Nucleus accumbens (tissue), 56 donors: ENCODE data around the gene PSMD8.
"Not testable (repeated sequence)": the region's sequence is repeated elsewhere in the genome, so short reads cannot be mapped to it uniquely, and the experiment has no call there.

Experiments used
- DNase-seq, 56 donors: peaks; one replicate each; lab custom pipeline; 2025; lab: John Stamatoyannopoulos, UW

Gene PSMD8

DNA sequence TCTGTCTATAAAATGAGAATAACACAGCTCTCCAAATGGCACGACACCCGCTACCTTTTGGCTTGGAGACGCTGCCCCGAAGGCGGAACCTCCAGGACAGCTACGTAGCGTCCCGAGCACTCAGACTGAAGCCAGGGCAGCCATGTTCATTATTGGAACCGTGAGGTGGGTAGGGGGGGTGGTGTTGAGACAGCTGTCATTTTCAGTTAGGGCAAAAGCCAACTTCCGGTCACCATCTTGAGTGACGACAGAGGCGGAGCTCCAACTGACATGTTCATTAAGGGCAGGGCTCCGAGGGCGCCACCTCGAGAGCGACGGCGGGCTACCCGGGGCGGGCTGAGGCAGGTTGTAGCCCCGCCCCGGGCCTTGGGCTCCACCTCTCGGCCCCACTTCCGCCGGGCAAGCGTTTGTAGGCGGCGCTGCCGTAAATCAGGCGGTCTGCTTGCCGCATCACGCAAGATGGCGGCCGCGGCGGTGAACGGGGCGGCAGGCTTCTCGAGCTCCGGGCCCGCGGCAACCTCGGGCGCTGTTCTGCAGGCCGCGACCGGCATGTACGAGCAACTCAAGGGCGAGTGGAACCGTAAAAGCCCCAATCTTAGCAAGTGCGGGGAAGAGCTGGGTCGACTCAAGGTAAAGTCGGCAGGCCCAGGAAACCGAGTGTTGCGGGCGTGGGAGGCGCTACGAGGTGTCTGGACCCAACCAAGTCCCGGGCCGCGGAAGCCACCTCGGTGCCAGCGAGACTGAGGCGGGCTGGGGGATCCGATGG lies at the start of gene PSMD8:
TSS of gene PSMD8 (plus strand) at position 240 of the 766 bp plus-strand sequence. CDS start at position 271, 31 bp downstream.
- DNase-seq = peak; percentile 78 to 100 (median 99)

DNA sequence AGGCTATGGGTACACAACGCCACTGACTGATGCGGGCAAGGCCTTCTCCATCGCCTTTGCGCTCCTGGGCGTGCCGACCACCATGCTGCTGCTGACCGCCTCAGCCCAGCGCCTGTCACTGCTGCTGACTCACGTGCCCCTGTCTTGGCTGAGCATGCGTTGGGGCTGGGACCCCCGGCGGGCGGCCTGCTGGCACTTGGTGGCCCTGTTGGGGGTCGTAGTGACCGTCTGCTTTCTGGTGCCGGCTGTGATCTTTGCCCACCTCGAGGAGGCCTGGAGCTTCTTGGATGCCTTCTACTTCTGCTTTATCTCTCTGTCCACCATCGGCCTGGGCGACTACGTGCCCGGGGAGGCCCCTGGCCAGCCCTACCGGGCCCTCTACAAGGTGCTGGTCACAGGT lies 47.8 kb upstream of the PSMD8 start:
- no peak for DNase-seq

DNA sequence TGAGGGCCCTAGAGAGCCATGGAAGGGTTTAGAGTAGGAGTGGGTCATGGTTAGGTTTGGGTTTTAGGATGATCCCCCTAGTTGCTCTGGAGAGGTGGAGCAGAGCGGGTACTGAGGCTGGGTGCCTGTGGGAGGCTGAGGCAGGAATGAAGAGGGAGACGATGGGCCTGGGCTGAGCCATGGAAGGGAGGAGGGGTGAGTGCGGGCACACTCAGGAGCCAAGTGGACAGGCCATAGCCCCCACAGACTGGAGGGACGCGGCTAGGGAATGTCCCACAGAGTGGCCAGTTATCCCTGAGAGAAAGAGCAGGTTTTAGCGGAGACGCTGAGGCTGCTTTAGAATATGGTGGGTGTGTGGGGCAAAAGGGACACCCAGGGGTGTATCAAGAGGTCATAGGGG lies 44.7 kb upstream of the PSMD8 start:
- no peak for DNase-seq

DNA sequence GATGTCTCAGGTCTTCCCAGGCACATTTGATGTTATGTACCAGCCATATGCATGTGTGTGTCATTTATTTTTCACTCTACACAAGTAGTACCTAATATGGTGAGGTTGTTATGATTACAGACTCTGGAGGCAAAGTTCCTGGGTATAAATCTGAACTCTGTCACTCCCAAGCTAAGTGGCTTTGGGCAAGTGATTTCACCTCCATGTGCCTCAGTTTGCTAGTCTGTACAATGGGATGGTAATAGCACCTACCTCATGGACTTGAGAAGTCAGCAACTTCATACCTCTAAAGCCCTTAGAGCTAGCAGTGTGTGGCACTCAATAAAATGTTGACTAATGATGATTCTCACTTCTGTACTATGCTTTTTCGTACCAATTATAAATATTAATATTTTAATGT lies 42.6 kb upstream of the PSMD8 start:
- no peak for DNase-seq

DNA sequence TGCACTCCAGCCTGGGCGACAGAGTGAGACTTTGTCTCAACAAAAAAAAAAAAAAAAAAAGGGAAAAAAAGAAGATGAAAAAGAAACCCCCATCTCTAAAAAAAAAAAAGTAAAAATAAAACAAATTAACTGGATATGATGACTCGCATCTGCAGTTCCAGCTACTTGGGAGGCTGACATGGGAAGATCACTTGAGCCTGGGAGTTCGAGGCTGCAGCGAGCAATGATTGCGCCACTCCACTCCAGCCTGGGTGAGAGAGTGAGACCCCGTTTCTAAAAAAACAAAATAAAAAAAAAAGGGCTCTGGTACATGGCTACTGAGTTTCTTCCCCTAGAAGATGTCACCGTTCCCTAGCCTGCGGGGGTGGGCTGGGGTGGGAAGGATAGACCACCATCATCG lies 41.1 kb upstream of the PSMD8 start:
- DNase-seq = no peak

DNA sequence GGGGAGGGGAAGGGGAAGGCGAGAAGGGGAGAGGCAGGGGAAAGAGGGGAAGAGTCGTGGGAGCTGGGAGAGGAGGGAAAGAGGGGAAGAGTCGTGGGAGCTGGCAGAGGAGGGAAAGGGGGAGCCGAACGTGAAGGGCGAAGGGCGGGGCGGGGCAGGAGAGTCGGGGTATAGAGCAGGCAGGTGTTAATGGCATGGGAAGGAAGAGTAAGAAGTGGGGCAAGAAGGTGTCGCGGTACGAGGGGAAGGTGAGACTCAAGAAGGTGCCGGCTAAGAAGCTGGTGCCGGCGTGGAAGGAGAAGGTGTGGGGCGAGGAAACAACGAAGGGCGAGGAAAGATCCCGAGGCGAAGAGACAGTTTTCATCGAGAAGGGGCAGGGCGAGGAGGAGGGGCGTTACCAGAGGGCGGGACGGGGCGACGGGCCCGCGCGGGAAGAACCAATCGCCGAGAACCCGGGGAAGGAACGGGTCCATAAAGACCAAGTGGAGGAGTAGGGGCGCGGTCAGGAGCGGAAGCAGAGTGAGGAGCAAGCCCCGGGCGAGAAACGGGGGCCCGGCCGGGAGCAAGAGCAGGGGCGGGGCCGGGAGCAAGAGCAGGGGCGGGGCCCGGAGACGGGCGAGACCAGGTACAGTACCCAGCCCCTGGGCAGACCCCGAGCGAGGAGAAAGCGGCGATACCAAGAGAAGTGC lies 38.3 kb upstream of the PSMD8 start:
- peak; percentile 74 to 97 (median 92) for DNase-seq

DNA sequence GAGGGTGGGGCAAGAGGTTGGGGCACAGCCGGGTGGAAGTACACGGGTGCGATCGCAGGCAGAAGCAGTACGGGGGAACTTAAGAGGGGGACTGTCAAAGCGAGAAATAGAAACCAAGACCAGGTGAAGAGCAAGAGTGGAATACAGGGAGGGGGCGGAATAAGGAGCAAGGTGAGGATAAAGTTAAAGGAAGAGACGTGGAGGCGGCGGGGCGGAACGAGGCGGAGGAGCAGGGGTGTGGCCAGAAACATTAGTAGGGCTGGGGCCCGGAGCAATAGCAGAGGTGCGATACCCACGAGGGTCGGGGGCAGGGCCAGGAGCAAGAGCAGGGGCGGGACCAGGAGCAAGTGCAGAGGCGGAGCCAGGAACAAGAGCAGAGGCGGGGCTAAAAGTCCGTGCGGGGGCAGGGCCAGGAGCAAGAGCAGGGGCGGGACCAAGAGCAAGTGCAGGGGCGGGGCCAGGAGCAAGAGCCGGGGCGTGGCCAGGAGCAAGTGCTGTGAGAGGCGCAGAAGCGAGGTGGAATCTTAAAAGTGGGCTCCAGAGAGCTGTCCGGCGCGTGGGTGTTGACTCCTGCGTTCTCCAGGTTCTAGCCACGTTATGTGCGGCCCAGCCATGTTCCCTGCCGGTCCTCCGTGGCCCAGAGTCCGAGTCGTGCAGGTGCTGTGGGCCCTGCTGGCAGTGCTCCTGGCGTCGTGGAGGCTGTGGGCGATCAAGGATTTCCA lies 37.6 kb upstream of the PSMD8 start:
- DNase-seq = peak; percentile 37 to 96 (median 84)

DNA sequence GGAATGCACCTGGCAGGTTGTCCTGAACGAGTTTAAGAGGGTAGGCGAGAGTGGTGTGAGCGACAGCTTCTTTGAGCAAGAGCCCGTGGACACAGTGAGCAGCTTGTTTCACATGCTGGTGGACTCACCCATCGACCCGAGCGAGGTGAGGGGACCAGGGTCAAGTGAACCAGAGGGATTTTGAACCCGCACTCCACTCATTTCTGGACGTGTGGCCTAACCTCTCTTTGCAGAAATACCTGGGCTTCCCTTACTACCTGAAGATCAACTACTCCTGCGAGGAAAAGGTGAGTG lies 37.1 kb upstream of the PSMD8 start:
- peak in 1 of 56 donors; percentile 46 for DNase-seq

DNA sequence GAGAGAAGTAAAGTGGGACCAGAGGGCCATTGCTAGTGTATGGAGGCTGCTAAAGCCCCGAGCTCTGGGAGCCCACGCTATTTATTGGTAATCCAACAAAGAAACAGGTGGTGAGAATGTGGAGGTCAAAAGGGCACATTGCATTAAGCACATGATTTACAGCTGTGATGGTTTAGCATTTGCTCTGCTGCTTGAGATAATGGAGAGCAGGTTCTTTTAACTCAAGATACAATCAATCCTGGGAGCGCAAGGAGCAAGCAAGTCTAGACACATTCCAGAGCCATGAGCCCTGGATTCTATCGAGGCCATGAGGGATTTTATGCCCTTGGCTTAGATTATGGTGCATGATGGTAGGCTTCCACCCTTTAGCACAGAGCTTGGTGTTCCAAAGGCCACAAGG lies 35.4 kb upstream of the PSMD8 start:
- not testable (repeated sequence) for DNase-seq

DNA sequence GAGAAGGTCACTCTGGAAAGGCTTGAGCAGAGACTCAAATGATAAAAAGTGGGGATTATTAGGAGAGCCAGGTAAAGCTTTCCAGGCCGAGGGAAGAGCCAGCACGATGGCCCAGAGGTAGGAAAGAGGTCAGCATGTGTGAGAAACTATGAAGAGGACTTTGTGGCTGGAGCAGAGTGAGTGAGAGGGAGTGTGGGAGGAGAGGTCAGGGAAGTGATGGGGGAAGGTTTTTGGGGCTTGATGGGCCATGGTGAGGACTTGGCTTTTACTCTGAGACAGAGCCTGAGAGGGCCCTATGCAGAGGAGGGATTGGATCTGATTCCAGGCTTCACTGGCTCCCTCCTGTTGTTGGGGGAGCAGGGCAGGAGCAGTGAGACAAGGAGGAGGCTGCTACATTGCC lies 33.4 kb upstream of the PSMD8 start:
- DNase-seq = no peak

DNA sequence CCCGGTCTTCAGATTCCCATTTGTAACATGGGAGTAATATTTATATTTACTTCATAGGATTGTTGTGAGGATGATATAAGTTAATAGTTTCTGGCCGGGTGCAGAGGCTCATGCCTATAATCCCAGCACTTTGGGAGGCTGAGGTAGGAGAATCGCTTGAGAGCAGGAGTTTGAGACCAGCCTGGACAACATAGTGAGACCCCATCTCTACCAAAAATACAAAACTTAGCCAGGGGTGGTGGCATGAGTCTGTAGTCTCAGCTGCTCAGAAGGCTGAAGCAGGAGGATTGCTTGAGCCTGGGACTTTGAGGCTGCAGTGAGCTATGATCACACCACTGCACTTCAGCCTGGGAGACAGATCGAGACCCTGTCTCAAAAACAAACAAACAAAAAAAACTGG lies 27.5 kb upstream of the PSMD8 start:
- no peak for DNase-seq

DNA sequence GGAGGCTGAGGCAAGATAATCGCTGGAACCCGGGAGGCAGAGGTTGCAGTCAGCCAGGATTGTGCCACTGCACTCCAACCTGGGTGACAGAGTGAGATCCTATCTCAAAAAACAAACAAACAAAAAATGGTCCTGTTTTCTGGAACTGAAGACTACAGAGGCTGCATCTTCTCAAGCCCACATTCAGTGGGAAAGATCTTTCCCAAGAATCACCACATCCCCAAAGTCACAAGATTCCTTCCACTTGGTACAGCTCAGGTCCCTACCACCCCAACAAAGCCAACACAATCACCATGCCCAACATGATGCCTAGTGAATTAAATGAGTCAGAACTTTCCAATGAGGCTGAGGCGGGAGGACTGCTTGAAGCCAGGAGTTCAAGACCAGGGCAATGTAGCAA lies 23.5 kb upstream of the PSMD8 start:
- DNase-seq = no peak

DNA sequence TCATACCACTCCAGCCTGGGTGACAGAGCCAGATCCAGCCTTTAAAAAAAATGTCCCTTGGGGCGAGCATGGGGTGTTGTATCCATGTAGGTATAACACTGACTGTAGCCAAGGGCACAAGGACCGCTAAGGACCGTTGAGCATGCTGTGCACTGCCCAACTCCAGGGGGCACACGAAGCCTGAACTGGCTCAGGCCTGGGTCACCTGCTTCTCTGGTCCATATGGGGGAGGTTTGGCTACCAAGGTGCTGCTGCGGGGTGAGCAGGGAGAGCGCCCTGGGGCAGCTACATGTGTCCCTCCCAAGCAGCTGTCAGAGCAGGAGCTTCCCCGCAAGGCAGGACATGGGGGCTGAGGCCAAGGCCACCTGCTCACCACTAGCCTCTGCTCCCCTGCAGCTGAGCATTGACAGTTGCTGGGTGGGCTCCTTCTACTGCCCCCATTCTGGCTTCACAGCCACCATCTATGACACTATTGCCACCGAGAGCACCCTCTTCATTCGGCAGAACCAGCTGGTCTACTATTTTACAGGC lies 22.4 kb upstream of the PSMD8 start:
- DNase-seq = no peak

DNA sequence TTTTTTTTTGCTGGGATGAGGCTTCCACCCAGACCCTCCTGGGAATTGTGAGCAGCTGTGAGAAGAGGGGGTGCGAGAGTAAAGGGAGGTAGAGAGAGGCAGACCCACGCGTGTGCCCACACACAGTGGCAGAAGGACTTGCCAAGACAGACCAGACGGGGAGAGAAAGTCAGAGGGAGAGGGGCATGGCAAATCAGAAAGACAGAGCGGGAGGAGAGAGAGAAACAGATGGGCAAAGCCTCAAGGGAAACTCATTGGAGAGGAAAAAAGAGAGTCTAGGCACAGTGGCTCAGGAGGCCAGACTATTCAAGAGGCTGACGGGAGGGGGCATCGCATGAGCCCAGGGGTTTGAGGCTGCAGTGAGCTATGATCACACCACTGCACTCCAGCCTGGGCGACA lies 21.8 kb upstream of the PSMD8 start:
- DNase-seq = no peak

DNA sequence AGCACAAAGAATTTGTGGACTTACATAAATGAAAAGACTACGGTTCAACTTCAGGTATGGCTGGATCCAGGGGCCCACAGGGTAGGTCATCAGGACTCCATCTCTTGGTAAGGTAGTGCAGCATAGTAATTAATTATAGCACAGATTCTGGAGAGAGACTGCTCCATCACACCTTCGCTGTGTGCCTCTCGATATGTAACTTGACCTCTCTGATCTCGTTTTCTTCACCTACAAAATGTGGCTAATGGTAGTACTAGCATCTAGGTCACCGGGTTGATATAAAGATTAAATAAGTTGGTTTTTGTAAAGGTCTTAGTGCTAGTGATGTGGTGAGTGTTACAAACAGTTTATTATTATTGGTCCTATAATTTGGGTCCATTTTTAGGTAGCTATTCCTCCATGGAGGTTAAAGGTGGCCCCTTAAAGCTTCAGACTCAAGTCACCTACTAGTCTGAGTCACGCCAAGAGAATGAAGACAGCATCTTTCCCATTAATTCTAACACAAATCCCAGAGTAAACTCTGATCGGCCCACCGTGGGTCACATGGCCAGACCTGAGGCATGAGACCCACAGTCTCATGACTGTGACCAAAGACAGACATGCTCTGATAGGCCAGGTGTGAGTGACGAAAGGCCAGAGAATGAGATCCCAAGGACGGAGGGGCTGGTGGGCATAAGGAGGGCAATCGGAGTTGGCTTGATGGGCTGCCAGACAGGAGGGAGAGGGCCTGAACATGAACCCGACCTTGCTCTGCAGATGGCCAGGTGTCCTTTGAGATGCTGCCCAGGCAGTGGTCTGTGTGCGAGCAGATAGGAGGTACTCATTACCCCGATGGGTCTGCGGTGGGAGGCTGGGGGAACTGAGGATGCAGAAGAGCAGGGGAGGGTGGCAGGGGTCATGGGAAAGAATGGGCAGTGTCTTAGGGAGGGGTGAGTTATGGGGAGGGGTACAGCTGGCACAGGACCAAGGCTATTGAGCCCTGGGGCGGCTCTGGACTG lies 18.3 kb upstream of the PSMD8 start:
- DNase-seq = no peak

DNA sequence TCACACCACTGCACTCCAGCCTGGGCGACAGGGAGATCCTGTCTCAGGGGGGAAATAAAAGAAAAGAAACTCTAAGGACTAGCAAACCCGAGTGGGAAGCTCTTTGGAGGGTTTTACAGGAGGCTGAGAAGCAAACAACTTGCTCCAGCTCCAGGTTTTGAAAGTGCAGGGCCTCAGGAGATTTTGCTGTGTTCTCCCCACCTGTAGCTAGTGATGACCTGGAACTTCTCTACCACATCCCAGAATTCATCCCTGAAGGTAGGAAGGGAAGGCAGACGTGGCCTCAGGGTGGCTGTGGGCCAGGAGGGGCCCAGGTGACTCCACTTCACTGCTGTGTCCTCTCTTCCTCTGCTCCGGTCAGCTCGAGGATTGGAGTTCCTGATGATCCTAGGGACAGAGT lies 16.3 kb upstream of the PSMD8 start:
- DNase-seq = no peak

DNA sequence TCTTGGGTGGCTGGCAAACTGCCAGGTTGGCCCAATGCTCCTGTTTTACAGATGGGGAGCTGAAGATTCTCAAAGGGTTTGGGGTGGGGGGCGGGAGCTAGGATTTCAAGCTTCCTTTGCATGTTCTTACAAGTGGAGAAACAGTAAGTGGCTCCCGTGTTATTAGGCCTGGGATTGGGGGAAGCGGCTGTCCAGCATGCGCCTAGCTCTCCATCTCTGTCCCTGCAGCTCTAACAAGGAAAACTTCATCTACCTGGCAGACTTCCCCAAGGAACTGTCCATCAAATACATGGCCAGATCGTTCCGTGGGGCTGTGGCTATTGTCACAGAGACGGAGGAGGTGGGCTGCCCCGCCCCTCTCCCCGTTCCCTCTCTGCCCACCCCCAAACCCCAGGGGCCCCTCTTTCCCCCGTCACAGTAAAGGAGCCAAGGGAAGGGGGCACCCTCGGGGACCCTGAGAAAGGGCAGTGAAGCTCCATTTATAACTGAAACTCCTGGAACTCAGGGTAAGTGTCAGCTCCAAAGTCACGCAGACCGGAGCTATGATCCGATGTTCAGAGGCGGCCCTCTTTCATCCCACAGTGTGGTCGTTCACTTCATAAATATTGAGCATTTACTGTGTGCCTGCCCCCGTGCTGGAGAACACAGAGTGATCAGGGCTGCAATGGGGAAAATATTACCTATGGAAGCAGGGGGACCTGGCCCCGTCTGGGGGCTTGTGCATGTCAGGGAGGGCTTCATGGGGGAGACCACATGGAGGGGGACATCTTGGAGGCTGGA lies 14.9 kb upstream of the PSMD8 start:
- no peak for DNase-seq

DNA sequence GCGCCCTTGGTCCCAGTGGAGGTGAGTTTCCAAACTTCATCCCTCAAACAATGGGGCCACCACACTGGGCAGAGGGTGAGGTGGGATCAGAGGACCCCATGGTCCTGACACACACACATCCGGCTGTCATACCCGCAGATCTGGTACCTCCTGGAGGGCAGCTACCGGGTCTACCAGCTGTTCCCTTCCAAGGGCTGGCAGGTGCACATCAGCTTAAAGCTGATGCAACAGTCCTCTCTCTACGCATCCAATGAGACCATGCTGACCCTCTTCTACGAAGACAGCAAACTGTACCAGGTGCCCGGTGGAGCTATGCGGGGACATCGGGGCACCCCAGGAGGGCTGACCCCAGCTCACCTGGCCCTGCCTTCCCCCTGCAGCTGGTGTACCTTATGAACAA lies 14.0 kb upstream of the PSMD8 start:
- no peak for DNase-seq

DNA sequence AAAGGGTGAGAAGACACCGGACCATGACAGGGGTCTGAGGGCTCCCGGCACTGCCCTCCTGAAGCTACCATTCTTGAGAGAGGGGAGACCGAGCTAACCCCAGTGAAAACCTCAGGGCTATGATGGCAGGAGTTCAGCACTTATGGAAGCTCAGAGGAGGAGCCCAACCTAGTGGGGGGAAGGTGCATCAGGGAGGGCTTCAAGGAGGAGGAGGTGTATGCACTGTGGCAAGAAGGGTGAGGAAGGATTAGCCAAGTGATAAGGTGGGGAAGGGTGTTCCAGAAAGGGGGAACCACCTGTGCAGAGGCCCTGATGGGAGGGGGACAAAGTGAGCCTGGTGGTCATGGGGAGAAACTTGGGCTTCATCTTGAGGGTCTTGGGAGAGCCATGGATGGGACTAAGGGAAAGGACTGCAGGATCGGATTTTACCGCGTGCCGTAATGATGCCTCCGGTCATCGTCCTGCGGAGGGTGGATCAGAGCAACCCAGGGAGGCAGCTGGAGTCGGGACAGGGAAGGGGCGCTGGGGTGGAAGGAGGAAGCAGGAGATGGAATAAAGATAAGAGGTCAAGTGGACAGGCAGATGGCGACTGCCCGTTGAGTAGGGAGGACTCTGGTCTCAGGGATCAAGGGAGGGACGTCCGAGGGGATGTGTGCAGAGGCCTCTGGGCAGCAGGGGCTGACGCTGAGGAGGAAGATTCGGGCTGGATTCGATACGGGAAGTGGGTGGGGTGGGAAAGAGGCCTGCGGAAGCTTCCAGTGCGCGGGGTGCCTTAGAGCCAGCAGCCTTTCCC lies 13.3 kb upstream of the PSMD8 start:
- DNase-seq = no peak
